HEK293T (cell line): ENCODE data around the gene ICA1.

Experiments used
- BHLHE40 ChIP-seq: fragments of 450-650 bp; IDR thresholded peaks from 2 replicates; pipeline ENCODE4 v1.6.1; 2016; ENCODE audit warnings: mild to moderate bottlenecking, moderate library complexity, borderline replicate concordance
- ELF4 ChIP-seq: fragments of 450-650 bp; IDR thresholded peaks from 2 replicates; pipeline ENCODE4 v1.6.1; 2017; ENCODE audit warnings: antibody characterized with exemption
- FOXA1 ChIP-seq: fragments of 450-650 bp; IDR thresholded peaks from 2 replicates; pipeline ENCODE4 v1.6.1; 2016; ENCODE audit warnings: mild to moderate bottlenecking
- FOXM1 ChIP-seq: fragments of 450-650 bp; IDR thresholded peaks from 2 replicates; pipeline ENCODE4 v1.6.1; 2017; ENCODE audit warnings: mild to moderate bottlenecking, borderline replicate concordance
- HDGF ChIP-seq: fragments of 450-650 bp; IDR thresholded peaks from 2 replicates; pipeline ENCODE4 v1.6.1; 2017; ENCODE audit warnings: antibody characterized with exemption, borderline replicate concordance
- LEF1 ChIP-seq: fragments of 450-650 bp; IDR thresholded peaks from 2 replicates; pipeline ENCODE4 v1.6.1; 2017; ENCODE audit warnings: mild to moderate bottlenecking, borderline replicate concordance
- SP1 ChIP-seq: fragments of 450-650 bp; IDR thresholded peaks from 2 replicates; pipeline ENCODE4 v1.6.1; 2017
- TARDBP ChIP-seq: fragments of 450-650 bp; IDR thresholded peaks from 2 replicates; pipeline ENCODE4 v1.6.1; 2016
- ZNF384 ChIP-seq: fragments of 450-650 bp; IDR thresholded peaks from 2 replicates; pipeline ENCODE4 v1.6.1; 2016
- TF ChIP-seq, protein P1 (sequence below): fragments of 450-650 bp; IDR thresholded peaks from 2 replicates; pipeline ENCODE4 v1.6.1; 2016

DNA sequence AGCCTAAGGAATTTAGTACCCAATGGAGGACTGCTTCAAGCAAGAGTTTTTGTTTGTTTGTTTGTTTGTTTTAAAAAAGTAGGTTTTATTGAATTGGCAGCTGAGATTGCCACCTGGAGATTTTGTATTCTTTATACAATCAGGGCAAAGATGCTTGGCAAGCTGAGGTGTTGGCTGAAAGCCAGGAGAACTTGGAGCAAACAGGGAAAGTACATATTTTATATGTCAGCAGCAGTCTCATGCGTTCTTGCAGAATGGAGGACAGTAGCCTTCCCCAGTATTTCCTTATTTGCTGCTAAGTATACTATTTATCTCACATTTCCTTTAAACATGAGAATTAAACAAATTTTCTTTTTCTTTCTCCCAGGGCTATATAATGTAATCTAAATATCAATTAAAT is 22.6 kb upstream of the ICA1 start:
- no peak for TF ChIP-seq SP1
- TF ChIP-seq ZNF384, result no peak
- no peak for TF ChIP-seq LEF1
- TF ChIP-seq TARDBP, result no peak
- no peak for TF ChIP-seq FOXM1
- TF ChIP-seq ELF4, result no peak
- no peak for TF ChIP-seq FOXA1
- no peak for TF ChIP-seq HDGF
- TF ChIP-seq, protein P1, sequence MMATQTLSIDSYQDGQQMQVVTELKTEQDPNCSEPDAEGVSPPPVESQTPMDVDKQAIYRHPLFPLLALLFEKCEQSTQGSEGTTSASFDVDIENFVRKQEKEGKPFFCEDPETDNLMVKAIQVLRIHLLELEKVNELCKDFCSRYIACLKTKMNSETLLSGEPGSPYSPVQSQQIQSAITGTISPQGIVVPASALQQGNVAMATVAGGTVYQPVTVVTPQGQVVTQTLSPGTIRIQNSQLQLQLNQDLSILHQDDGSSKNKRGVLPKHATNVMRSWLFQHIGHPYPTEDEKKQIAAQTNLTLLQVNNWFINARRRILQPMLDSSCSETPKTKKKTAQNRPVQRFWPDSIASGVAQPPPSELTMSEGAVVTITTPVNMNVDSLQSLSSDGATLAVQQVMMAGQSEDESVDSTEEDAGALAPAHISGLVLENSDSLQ, result no peak
- TF ChIP-seq BHLHE40, result no peak
